Measurements from ENCODE around the gene PARD3.

DNA sequence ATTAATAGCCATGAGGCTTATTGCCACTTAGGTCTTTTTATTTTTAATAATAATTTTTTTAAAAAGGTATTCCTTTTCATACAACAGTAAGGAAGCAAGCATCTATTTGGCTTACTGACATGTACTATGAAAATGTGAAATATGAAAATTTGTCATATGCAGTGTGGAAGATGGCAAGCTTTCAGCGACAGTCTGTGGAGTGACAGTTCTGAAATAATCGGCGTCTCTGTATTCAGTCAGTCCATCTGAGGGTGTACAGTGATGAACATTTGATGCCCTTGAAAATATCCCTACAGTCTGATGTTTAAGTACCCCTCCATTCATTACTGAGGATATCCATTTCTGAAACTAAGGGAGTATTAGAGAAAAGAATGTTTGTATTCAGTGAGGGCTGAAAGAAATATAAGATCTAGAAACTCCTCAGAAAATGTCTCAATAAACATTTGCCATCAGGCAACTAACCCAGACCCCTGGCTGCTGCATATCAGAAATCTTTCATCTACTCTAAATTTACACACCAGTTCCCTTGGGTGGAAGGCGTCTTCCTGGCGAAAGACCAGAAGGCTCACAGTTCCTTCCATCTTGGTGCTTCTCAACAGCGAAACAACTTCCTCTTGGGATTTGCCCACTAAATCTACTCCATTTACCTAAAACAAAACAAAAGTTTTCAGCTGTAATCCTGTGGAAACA is 440.6 kb downstream of the PARD3 start:
- TF ChIP-seq CTCF (IDR thresholded peaks at IDR 0.05) (no peak), POLR2AphosphoS5 (IDR thresholded peaks at IDR 0.05) (no peak), EP300 (IDR thresholded peaks at IDR 0.05) (no peak), POLR2A (IDR thresholded peaks at IDR 0.05; ENCODE audit: low read depth) (no peak)
